ENCODE data around the gene TNFRSF13B.
"Not testable (repeated sequence)": the region's sequence is repeated elsewhere in the genome, so short reads cannot be mapped to it uniquely, and the experiment has no call there.

TNFRSF13B gene

GRCh38 chr17:16900288-16900882 lies 71.5 kb downstream of the TNFRSF13B start:
- H3K4me3 ChIP-seq (ENCODE audit: low read depth in 1 of 2, low read length in 2 of 2): no peak overlapping the region

GRCh38 chr17:16897211-16897896 lies 74.6 kb downstream of the TNFRSF13B start:
- H3K4me1 ChIP-seq (ENCODE audit: control insufficient read depth in 1 of 2, insufficient read depth in 2 of 2, low read length in 2 of 2); H3K27me3 ChIP-seq (ENCODE audit: low read depth, low read length); H3K36me3 ChIP-seq (ENCODE audit: control insufficient read depth in 1 of 2, insufficient read depth in 2 of 2, low read length in 2 of 2); H3K9me3 ChIP-seq (ENCODE audit: control insufficient read depth in 1 of 2, low read length in 2 of 2); H3K27ac ChIP-seq (ENCODE audit: low read length); H3K4me3 ChIP-seq (ENCODE audit: low read depth in 1 of 2, low read length in 2 of 2): not testable (repeated sequence)

More at GRCh38 chr17:16900288-16900882, 71.5 kb downstream of the TNFRSF13B start:
- no peaks in the 10 kb centered on the region for H3K4me1 ChIP-seq (ENCODE audit: control insufficient read depth in 1 of 2, insufficient read depth in 2 of 2, low read length in 2 of 2)
- H3K36me3 ChIP-seq (ENCODE audit: control insufficient read depth in 1 of 2, insufficient read depth in 2 of 2, low read length in 2 of 2): no peaks in the 10 kb centered on the region
- H3K27me3 ChIP-seq (ENCODE audit: low read depth, low read length): no peaks in the 10 kb centered on the region
- H3K9me3 ChIP-seq (ENCODE audit: control insufficient read depth in 1 of 2, low read length in 2 of 2): no peaks in the 10 kb centered on the region
- no peak overlapping the region for H3K27ac ChIP-seq (ENCODE audit: low read length)

- not testable (repeated sequence) for H3K4me3 ChIP-seq (ENCODE audit: low read depth in 1 of 2, low read length in 2 of 2); H3K36me3 ChIP-seq (ENCODE audit: control insufficient read depth in 1 of 2, insufficient read depth in 2 of 2, low read length in 2 of 2); H3K27ac ChIP-seq (ENCODE audit: low read length); H3K27me3 ChIP-seq (ENCODE audit: low read depth, low read length); H3K9me3 ChIP-seq (ENCODE audit: control insufficient read depth in 1 of 2, low read length in 2 of 2); H3K4me1 ChIP-seq (ENCODE audit: control insufficient read depth in 1 of 2, insufficient read depth in 2 of 2, low read length in 2 of 2)
Measured at GRCh38 chr17:16896235-16896634, 75.7 kb downstream of the TNFRSF13B start.

GRCh38 chr17:16893527-16893926 lies 78.4 kb downstream of the TNFRSF13B start:
- not testable (repeated sequence) for H3K9me3 ChIP-seq (ENCODE audit: control insufficient read depth in 1 of 2, low read length in 2 of 2); H3K27ac ChIP-seq (ENCODE audit: low read length); H3K4me1 ChIP-seq (ENCODE audit: control insufficient read depth in 1 of 2, insufficient read depth in 2 of 2, low read length in 2 of 2); H3K36me3 ChIP-seq (ENCODE audit: control insufficient read depth in 1 of 2, insufficient read depth in 2 of 2, low read length in 2 of 2); H3K27me3 ChIP-seq (ENCODE audit: low read depth, low read length); H3K4me3 ChIP-seq (ENCODE audit: low read depth in 1 of 2, low read length in 2 of 2)

- not testable (repeated sequence) for H3K4me1 ChIP-seq (ENCODE audit: control insufficient read depth in 1 of 2, insufficient read depth in 2 of 2, low read length in 2 of 2); H3K27ac ChIP-seq (ENCODE audit: low read length); H3K27me3 ChIP-seq (ENCODE audit: low read depth, low read length); H3K36me3 ChIP-seq (ENCODE audit: control insufficient read depth in 1 of 2, insufficient read depth in 2 of 2, low read length in 2 of 2); H3K9me3 ChIP-seq (ENCODE audit: control insufficient read depth in 1 of 2, low read length in 2 of 2); H3K4me3 ChIP-seq (ENCODE audit: low read depth in 1 of 2, low read length in 2 of 2)
Measured at GRCh38 chr17:16892876-16893454, 79.0 kb downstream of the TNFRSF13B start.

- no peaks in the 10 kb centered on the region for H3K4me1 ChIP-seq (ENCODE audit: control insufficient read depth in 1 of 2, insufficient read depth in 2 of 2, low read length in 2 of 2)
- H3K36me3 ChIP-seq (ENCODE audit: control insufficient read depth in 1 of 2, insufficient read depth in 2 of 2, low read length in 2 of 2): no peaks in the 10 kb centered on the region
- no peaks in the 10 kb centered on the region for H3K9me3 ChIP-seq (ENCODE audit: control insufficient read depth in 1 of 2, low read length in 2 of 2)
- no peak overlapping the region for H3K27ac ChIP-seq (ENCODE audit: low read length)
- no peaks in the 10 kb centered on the region for H3K27me3 ChIP-seq (ENCODE audit: low read depth, low read length)
- H3K4me3 ChIP-seq (ENCODE audit: low read depth in 1 of 2, low read length in 2 of 2): no peak overlapping the region
Measured at GRCh38 chr17:16889088-16889465, 82.8 kb downstream of the TNFRSF13B start.
